GM23338 (cell line): ENCODE measurements around the gene FETUB. TPM values are rescaled to one million over a fixed set of nuclear protein-coding genes. Genes with fewer than 3 reads are reported as not detected.
A peak's percentile ranks its signal among the peaks of the same experiment; 100 is the strongest.

ENCODE experiments used
- ATAC-seq: fragments of 200-7000 bp; cut with Tn5 transposase; 3 replicates; pipeline ENCODE4 v1.9.1; 2020
- DNase-seq: peaks from one replicate; pipeline ENCODE4 v3.0.0-alpha.2; 2015; ENCODE audit warnings: low spot score
- H2AFZ ChIP-seq: fragments of 200-600 bp; sonication (generic); 2 replicates; pipeline ENCODE4 v1.8.0; 2016; ENCODE audit warnings: antibody characterized with exemption, mild to moderate bottlenecking, moderate library complexity
- H3F3A ChIP-seq: fragments of 200-600 bp; sonication (generic); replicated peaks from 2 replicates; pipeline ENCODE4 v1.8.0; 2017; ENCODE audit warnings: antibody characterized with exemption, mixed run types, low read depth
- H3K27ac ChIP-seq: fragments of 200-600 bp; sonication (generic); 2 replicates; pipeline ENCODE4 v1.6.1; 2016; ENCODE audit warnings: low read depth
- H3K27me3 ChIP-seq: fragments of 200-600 bp; sonication (generic); 2 replicates; pipeline ENCODE4 v1.8.0; 2016; ENCODE audit warnings: mild to moderate bottlenecking, mixed run types, moderate library complexity; ENCODE audit not compliant: insufficient read depth
- H3K36me3 ChIP-seq: fragments of 200-600 bp; sonication (generic); 2 replicates; pipeline ENCODE4 v1.8.0; 2016; ENCODE audit warnings: mild to moderate bottlenecking; ENCODE audit not compliant: insufficient read depth
- H3K4me1 ChIP-seq: fragments of 200-600 bp; sonication (generic); 2 replicates; pipeline ENCODE4 v1.8.0; 2016; ENCODE audit warnings: mild to moderate bottlenecking, moderate library complexity; ENCODE audit not compliant: insufficient read depth
- H3K4me2 ChIP-seq: fragments of 200-600 bp; sonication (generic); 2 replicates; pipeline ENCODE4 v1.7.1; 2017; ENCODE audit warnings: mixed run types
- H3K4me3 ChIP-seq: fragments of 200-600 bp; sonication (generic); 2 replicates; pipeline ENCODE4 v1.6.1; 2016; ENCODE audit warnings: mixed run types
- H3K79me2 ChIP-seq: fragments of 200-600 bp; sonication (generic); replicated peaks from 2 replicates; pipeline ENCODE4 v1.8.0; 2017; ENCODE audit warnings: mild to moderate bottlenecking; ENCODE audit not compliant: insufficient read depth
- H3K9me2 ChIP-seq: fragments of 200-600 bp; sonication (generic); 2 replicates; pipeline ENCODE4 v1.8.0; 2017; ENCODE audit not compliant: insufficient read depth
- H4K20me1 ChIP-seq: fragments of 200-600 bp; sonication (generic); replicated peaks from 2 replicates; pipeline ENCODE4 v1.8.0; 2017; ENCODE audit warnings: mild to moderate bottlenecking; ENCODE audit not compliant: insufficient read depth
- H3K27ac Mint-ChIP-seq: 2 replicates; pipeline ENCODE4 v1.8.0; 2020; ENCODE audit warnings: inconsistent platforms, mild to moderate bottlenecking, moderate library complexity, mixed read lengths
- H3K27me3 Mint-ChIP-seq: 3 replicates; pipeline ENCODE4 v1.8.0; 2022; ENCODE audit warnings: low read depth, mild to moderate bottlenecking, moderate library complexity, mixed read lengths, inconsistent platforms; ENCODE audit not compliant: insufficient read depth, poor library complexity
- H3K36me3 Mint-ChIP-seq: 3 replicates; pipeline ENCODE4 v1.8.0; 2021; ENCODE audit warnings: low read depth, mild to moderate bottlenecking, inconsistent platforms, moderate library complexity, mixed read lengths
- H3K4me1 Mint-ChIP-seq: 3 replicates; pipeline ENCODE4 v1.8.0; 2020; ENCODE audit warnings: mild to moderate bottlenecking, inconsistent platforms, mixed read lengths
- H3K4me3 Mint-ChIP-seq: 3 replicates; pipeline ENCODE4 v1.8.0; 2021; ENCODE audit warnings: moderate library complexity, mild to moderate bottlenecking, inconsistent platforms, mixed read lengths
- H3K9me3 Mint-ChIP-seq: 3 replicates; pipeline ENCODE4 v1.8.0; 2020; ENCODE audit warnings: moderate library complexity, mild to moderate bottlenecking, inconsistent platforms, mixed read lengths
- CTCF ChIP-seq, 2 experiments: fragments of 200-600 bp in 1 of 2; sonication (generic) in 1 of 2; conservative IDR thresholded peaks; 2 replicates each; pipeline versions ENCODE4 v1.5.1 to v1.6.1; 2016 to 2017; ENCODE audit warnings: antibody characterized with exemption in 2 of 2, low read depth in 2 of 2, mild to moderate bottlenecking in 2 of 2, moderate library complexity in 1 of 2
- JUNB ChIP-seq: IDR thresholded peaks from one replicate; pipeline ENCODE4 v1.6.1; 2016; ENCODE audit warnings: antibody characterized with exemption; ENCODE audit not compliant: unreplicated experiment
- NANOG ChIP-seq: IDR thresholded peaks from 2 replicates; pipeline ENCODE4 v1.6.1; 2016; ENCODE audit warnings: antibody characterized with exemption, borderline replicate concordance
- POLR2AphosphoS5 ChIP-seq: IDR thresholded peaks from 2 replicates; pipeline ENCODE4 v1.6.1; 2016; ENCODE audit warnings: antibody characterized with exemption, low read depth
- REST ChIP-seq: IDR thresholded peaks from one replicate; pipeline ENCODE4 v1.6.1; 2018; ENCODE audit warnings: antibody characterized with exemption; ENCODE audit not compliant: unreplicated experiment
- ZNF114 ChIP-seq: fragments of 250-450 bp; sonication (Bioruptor Pico); IDR thresholded peaks from 2 replicates; pipeline ENCODE4 v1.5.0; 2020; ENCODE audit warnings: mild to moderate bottlenecking, moderate library complexity
- ZNF331 ChIP-seq: fragments of 250-450 bp; sonication (Bioruptor Pico); IDR thresholded peaks from 2 replicates; pipeline ENCODE4 v1.5.0; 2020; ENCODE audit warnings: low read depth, mild to moderate bottlenecking, moderate library complexity
- polyA plus RNA-seq: library from polyadenylated mRNA; unstranded; fragments of >200 nt; fragmentation: Nextera tagmentation; extraction: Ambion mirVana; gene quantifications from 2 replicates; pipeline ENCODE4 v1.2.1, GENCODE V29; 2016
- total RNA-seq: library from RNA; depleted of rRNA; stranded (reverse); fragments of >200 nt; shearing (Covaris generic); gene quantifications from 2 replicates; pipeline ENCODE4 v1.2.3, GENCODE V29; 2014
- TF ChIP-seq, protein P1 (sequence below): fragments of 250-450 bp; sonication (Bioruptor Pico); IDR thresholded peaks from 2 replicates; pipeline ENCODE4 v1.5.0; 2020; ENCODE audit warnings: mild to moderate bottlenecking, moderate library complexity

FETUB gene
- total and polyA plus RNA-seq, 2 experiments from 2014 or later: 0.26 TPM; not detected in 1

GRCh38 chr3:186617036-186617946, 22.9 kb upstream of the FETUB start:
- H3K4me1 Mint-ChIP-seq: peaks cover 13% of the 10 kb centered on the region
- Histone ChIP-seq H4K20me1 (no peaks in the 10 kb centered on the region), H3F3A (no peaks in the 10 kb centered on the region), H3K27ac (no peak overlapping the region), H3K9me2 (0 out of 2 replicates have a peak, but pooled peaks cover 7% of the 10 kb centered on the region), H2AFZ (peak overlapping the region; percentile 78), H3K27me3 (peaks cover 6% of the 10 kb centered on the region; the same call in 1 of the 2 replicates), H3K4me2 (peak overlapping the region; percentile 61), H3K4me1 (peaks cover 11% of the 10 kb centered on the region), H3K79me2 (no peaks in the 10 kb centered on the region), H3K36me3 (no peaks in the 10 kb centered on the region), H3K4me3 (peak overlapping the region; percentile 19; the same call in 1 of the 2 replicates)
- peak; percentile 96 for ATAC-seq
- no peak overlapping the region for H3K27ac Mint-ChIP-seq
- H3K9me3 Mint-ChIP-seq: peaks cover 3% of the 10 kb centered on the region; the same call in 1 of the 3 replicates
- no peaks in the 10 kb centered on the region for H3K36me3 Mint-ChIP-seq
- H3K27me3 Mint-ChIP-seq: peaks cover 15% of the 10 kb centered on the region
- peak overlapping the region; percentile 52; the same call in 2 of the 3 replicates for H3K4me3 Mint-ChIP-seq
- TF ChIP-seq JUNB: no peak
- no peak for TF ChIP-seq POLR2AphosphoS5
- no peak for TF ChIP-seq ZNF114
- TF ChIP-seq NANOG: no peak
- TF ChIP-seq CTCF (conservative IDR thresholded peaks at IDR 0.05; ENCODE audit: low read depth in 2 of 2): peak; percentile 91 to 98
- TF ChIP-seq REST: no peak
- peak; percentile 88 for DNase-seq

GRCh38 chr3:186618318-186618938, 21.8 kb upstream of the FETUB start:
- no peak overlapping the region for H3K27ac Mint-ChIP-seq
- TF ChIP-seq ZNF331 (no peak), NANOG (no peak)
- TF ChIP-seq, protein P1, sequence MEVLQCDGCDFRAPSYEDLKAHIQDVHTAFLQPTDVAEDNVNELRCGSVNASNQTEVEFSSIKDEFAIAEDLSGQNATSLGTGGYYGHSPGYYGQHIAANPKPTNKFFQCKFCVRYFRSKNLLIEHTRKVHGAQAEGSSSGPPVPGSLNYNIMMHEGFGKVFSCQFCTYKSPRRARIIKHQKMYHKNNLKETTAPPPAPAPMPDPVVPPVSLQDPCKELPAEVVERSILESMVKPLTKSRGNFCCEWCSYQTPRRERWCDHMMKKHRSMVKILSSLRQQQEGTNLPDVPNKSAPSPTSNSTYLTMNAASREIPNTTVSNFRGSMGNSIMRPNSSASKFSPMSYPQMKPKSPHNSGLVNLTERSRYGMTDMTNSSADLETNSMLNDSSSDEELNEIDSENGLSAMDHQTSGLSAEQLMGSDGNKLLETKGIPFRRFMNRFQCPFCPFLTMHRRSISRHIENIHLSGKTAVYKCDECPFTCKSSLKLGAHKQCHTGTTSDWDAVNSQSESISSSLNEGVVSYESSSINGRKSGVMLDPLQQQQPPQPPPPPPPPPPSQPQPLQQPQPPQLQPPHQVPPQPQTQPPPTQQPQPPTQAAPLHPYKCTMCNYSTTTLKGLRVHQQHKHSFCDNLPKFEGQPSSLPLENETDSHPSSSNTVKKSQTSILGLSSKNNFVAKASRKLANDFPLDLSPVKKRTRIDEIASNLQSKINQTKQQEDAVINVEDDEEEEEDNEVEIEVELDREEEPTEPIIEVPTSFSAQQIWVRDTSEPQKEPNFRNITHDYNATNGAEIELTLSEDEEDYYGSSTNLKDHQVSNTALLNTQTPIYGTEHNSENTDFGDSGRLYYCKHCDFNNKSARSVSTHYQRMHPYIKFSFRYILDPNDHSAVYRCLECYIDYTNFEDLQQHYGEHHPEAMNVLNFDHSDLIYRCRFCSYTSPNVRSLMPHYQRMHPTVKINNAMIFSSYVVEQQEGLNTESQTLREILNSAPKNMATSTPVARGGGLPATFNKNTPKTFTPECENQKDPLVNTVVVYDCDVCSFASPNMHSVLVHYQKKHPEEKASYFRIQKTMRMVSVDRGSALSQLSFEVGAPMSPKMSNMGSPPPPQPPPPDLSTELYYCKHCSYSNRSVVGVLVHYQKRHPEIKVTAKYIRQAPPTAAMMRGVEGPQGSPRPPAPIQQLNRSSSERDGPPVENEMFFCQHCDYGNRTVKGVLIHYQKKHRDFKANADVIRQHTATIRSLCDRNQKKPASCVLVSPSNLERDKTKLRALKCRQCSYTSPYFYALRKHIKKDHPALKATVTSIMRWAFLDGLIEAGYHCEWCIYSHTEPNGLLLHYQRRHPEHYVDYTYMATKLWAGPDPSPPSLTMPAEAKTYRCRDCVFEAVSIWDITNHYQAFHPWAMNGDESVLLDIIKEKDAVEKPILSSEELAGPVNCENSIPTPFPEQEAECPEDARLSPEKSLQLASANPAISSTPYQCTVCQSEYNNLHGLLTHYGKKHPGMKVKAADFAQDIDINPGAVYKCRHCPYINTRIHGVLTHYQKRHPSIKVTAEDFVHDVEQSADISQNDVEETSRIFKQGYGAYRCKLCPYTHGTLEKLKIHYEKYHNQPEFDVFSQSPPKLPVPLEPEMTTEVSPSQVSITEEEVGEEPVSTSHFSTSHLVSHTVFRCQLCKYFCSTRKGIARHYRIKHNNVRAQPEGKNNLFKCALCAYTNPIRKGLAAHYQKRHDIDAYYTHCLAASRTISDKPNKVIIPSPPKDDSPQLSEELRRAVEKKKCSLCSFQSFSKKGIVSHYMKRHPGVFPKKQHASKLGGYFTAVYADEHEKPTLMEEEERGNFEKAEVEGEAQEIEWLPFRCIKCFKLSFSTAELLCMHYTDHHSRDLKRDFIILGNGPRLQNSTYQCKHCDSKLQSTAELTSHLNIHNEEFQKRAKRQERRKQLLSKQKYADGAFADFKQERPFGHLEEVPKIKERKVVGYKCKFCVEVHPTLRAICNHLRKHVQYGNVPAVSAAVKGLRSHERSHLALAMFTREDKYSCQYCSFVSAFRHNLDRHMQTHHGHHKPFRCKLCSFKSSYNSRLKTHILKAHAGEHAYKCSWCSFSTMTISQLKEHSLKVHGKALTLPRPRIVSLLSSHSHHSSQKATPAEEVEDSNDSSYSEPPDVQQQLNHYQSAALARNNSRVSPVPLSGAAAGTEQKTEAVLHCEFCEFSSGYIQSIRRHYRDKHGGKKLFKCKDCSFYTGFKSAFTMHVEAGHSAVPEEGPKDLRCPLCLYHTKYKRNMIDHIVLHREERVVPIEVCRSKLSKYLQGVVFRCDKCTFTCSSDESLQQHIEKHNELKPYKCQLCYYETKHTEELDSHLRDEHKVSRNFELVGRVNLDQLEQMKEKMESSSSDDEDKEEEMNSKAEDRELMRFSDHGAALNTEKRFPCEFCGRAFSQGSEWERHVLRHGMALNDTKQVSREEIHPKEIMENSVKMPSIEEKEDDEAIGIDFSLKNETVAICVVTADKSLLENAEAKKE (CRISPR knock-in tag): no peak

More at GRCh38 chr3:186618318-186618938, 21.8 kb upstream of the FETUB start:
- H3K79me2 ChIP-seq: no peaks in the 10 kb centered on the region
- H3K4me3 ChIP-seq: no peak overlapping the region
- H3K36me3 Mint-ChIP-seq: no peaks in the 10 kb centered on the region
- no peak overlapping the region for H3K27ac ChIP-seq
- no peak for ATAC-seq
- H3K4me3 Mint-ChIP-seq: no peak overlapping the region
- no peaks in the 10 kb centered on the region for H4K20me1 ChIP-seq
- H3K4me1 Mint-ChIP-seq: peaks cover 13% of the 10 kb centered on the region
- no peak overlapping the region for H3K4me2 ChIP-seq
- H3F3A ChIP-seq: no peaks in the 10 kb centered on the region
- no peak for DNase-seq
- H3K27me3 ChIP-seq: peaks cover 6% of the 10 kb centered on the region; the same call in 1 of the 2 replicates
- peaks cover 3% of the 10 kb centered on the region; the same call in 1 of the 3 replicates for H3K9me3 Mint-ChIP-seq
- H3K9me2 ChIP-seq: 0 out of 2 replicates have a peak, but pooled peaks cover 7% of the 10 kb centered on the region
- H2AFZ ChIP-seq: 0 out of 2 replicates have a peak overlapping the region, but pooled peaks have one; percentile 74
- no peaks in the 10 kb centered on the region for H3K36me3 ChIP-seq
- H3K4me1 ChIP-seq: peaks cover 11% of the 10 kb centered on the region
- peaks cover 15% of the 10 kb centered on the region for H3K27me3 Mint-ChIP-seq
